BJ (cell line): Measurements from ENCODE around the gene TREH. TPM values are rescaled to one million over a fixed set of nuclear protein-coding genes. Genes with fewer than 3 reads are reported as not detected.

Source experiments
- CTCF ChIA-PET: fragments of 350-600 bp; formaldehyde crosslinking; extraction: SDS; loops from one replicate; lab custom pipeline; 2021; ENCODE audit warnings: antibody characterized with exemption, inconsistent platforms; lab: Yijun Ruan, JAX
- POLR2A ChIA-PET: fragments of 300-600 bp; sonication (Branson Sonifier 250); formaldehyde crosslinking; extraction: SDS; loops from one replicate; lab custom pipeline; 2021; ENCODE audit warnings: antibody characterized with exemption; lab: Charles Lee
- DNase-seq: peaks from one replicate; pipeline ENCODE4 v3.0.0-alpha.2; 2011; ENCODE audit warnings: low read depth
- H3K27me3 ChIP-seq: 2 replicates; pipeline ENCODE4 v1.6.0; 2011; ENCODE audit warnings: low read length; ENCODE audit not compliant: control insufficient read depth, insufficient read depth
- H3K36me3 ChIP-seq: 2 replicates; pipeline ENCODE4 v1.5.1; 2011; ENCODE audit warnings: low read length; ENCODE audit not compliant: control insufficient read depth, insufficient read depth
- H3K4me3 ChIP-seq: 2 replicates; pipeline ENCODE4 v1.5.1; 2011; ENCODE audit warnings: low read depth, mild to moderate bottlenecking, control low read depth, low read length
- polyA plus RNA-seq: library from polyadenylated mRNA; depleted of rRNA; stranded (reverse); fragments of >200 nt; gene quantifications from 2 replicates; pipeline ENCODE4 v1.2.3, GENCODE V29; 2011
- TF ChIP-seq, protein P1 (sequence below): IDR thresholded peaks from 2 replicates; pipeline ENCODE4 v1.5.1; 2011; ENCODE audit warnings: low read depth, mild to moderate bottlenecking, control low read depth, inconsistent platforms, low read length, moderate library complexity; ENCODE audit not compliant: insufficient read depth

Gene TREH
- polyA plus RNA-seq, 1 experiment: not detected

DNA sequence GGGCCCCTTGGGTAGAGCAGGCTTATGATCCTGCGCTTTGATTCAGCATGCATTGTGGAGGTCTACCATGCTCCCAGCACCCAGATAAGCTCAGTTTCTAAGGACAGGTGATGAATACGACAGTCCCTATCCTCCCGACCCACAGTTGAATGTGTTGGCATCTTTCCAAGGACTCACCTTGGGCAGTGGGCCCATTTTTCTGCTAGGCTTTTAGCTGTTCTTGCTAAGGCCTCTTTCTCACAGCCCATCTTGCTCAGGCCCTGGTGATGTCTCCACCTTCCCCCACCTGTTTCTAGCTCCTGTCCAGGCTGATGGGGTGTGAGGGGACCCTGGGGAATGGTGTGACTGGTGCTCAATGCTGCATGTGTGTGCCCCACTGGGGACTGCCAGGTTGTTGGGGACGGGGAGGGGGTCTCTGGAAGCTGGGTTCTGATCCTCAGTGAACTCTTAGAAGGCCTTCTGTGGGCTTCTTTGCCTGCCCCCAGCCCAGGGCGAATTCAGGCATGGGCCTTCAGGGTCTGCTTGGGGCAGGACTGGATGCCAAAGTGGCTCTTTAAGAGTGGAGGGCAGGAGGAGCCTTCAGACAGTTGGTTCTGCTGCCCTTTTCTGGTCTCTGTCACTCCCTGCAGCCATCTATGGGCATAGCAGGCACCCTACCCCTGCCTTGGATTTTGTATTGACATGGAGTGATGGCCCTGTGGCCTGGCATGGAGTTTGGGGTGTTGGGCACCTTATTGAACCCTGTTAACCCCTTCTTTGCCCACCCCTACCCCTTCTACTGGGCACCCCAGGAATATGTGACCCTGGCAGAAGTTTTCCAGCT lies 38.9 kb downstream of the TREH start:
- no peak overlapping the region for H3K4me3 ChIP-seq
- ChIA-PET POLR2A (no interaction called here), CTCF (interaction anchor here (1.1 to 1.8 kb wide), 3 partner anchors 16 to 46 kb away, joined by 5 to 6 read pairs (median 5); no protein-coding TSS in a partner anchor)
- TF ChIP-seq, protein P1, sequence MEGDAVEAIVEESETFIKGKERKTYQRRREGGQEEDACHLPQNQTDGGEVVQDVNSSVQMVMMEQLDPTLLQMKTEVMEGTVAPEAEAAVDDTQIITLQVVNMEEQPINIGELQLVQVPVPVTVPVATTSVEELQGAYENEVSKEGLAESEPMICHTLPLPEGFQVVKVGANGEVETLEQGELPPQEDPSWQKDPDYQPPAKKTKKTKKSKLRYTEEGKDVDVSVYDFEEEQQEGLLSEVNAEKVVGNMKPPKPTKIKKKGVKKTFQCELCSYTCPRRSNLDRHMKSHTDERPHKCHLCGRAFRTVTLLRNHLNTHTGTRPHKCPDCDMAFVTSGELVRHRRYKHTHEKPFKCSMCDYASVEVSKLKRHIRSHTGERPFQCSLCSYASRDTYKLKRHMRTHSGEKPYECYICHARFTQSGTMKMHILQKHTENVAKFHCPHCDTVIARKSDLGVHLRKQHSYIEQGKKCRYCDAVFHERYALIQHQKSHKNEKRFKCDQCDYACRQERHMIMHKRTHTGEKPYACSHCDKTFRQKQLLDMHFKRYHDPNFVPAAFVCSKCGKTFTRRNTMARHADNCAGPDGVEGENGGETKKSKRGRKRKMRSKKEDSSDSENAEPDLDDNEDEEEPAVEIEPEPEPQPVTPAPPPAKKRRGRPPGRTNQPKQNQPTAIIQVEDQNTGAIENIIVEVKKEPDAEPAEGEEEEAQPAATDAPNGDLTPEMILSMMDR: no peak
- no peaks in the 10 kb centered on the region for H3K27me3 ChIP-seq
- peaks cover 77% of the 10 kb centered on the region for H3K36me3 ChIP-seq
- no peak for DNase-seq

DNA sequence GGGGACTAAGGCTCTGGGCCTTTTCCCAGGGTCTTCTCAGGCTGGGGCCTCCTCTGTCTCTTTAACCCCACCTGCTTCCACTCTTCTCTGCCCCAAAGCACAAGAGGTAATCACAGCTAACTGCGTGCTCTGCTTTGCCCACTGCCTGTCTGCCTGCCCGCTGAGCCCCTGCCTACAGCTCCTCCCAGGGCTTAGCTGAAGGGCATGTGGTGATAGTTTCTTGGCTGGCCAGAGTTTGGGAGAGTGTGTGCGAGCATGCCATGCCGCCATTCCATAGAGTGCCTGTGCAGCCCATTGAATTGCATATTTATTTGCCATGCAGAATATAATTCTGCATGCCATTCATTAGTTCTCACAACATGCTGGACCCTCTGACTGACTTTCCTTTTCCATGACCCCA lies 39.6 kb downstream of the TREH start:
- Histone ChIP-seq H3K27me3 (no peaks in the 10 kb centered on the region), H3K36me3 (peaks cover 73% of the 10 kb centered on the region), H3K4me3 (no peak overlapping the region)
- POLR2A ChIA-PET: no interaction called here
- TF ChIP-seq, protein P1: no peak
- DNase-seq: no peak
- CTCF ChIA-PET: interaction anchor here (1.1 to 1.8 kb wide), 3 partner anchors 17 to 45 kb away, joined by 5 to 6 read pairs (median 5); no protein-coding TSS in a partner anchor

DNA sequence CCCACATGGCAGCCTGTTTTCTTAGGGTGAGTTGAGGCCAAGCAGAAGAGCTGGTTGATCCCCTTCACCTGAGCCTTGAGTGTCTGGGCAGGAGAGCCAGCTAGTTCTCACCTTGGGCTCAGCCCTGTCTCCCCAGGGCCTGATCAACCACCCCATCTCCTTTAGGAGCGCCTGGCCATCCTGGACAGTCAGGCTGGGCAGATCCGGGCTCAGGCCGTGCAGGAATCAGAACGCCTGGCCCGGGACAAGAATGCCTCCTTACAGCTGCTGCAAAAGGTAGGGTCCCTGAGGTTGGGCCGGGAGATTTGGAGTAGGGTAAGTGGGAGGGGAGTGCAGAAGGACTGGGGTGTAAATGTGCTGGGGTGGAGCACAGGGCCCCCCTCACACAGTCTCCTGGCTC lies 40.7 kb downstream of the TREH start:
- H3K27me3 ChIP-seq: no peaks in the 10 kb centered on the region
- ChIA-PET POLR2A (no interaction called here), CTCF (interaction anchor here (0.8 kb wide), 1 partner anchor 21 kb away, joined by 3 read pairs; no protein-coding TSS in a partner anchor)
- no peak for DNase-seq
- TF ChIP-seq, protein P1: no peak
- H3K4me3 ChIP-seq: no peak overlapping the region
- H3K36me3 ChIP-seq: peaks cover 63% of the 10 kb centered on the region

DNA sequence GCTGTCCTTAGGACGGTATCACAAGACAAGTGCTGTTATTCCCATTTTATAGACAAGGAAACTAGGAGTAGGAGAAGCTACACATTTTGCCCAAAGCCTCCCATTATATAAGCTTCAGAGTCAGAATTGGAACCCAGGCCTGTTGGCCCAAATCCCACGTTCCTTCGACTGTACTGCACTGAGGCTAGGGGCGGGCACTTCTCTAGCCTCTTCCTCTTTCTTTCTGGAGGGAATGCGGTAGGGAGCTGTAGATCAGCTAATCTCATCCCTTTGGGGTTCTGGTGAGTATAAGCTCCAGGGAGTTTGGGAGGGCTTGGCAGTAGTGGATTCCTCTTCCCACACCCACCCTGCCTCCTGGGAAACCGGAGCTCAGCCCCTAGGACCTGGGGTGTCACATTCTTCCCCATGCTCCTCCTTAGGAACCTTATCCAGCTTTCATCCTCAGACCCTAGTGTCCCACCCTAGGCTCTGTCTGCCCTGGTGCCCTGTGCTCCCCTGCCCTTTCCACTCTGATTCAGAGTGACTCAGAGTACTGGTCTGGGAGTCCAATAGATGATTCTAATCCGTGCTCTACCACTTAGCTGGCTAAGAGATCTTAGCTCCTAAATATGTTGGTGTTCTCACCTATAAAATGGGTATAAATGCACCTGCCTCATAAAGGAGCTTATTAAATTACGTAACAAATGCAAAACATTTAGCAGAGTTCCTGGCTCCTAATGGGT lies 42.7 kb downstream of the TREH start:
- POLR2A ChIA-PET: interaction anchor here (0.7 kb wide), 1 partner anchor 15 kb away, joined by 3 read pairs; no protein-coding TSS in a partner anchor

More for the DNA sequence above, 42.7 kb downstream of the TREH start:
- no peaks in the 10 kb centered on the region for H3K27me3 ChIP-seq
- H3K4me3 ChIP-seq: no peak overlapping the region
- peaks cover 58% of the 10 kb centered on the region for H3K36me3 ChIP-seq
- CTCF ChIA-PET: interaction anchor here (1.0 to 4.6 kb wide), 6 partner anchors 19 to 42 kb away, joined by 3 to 18 read pairs (median 6); no protein-coding TSS in a partner anchor
- DNase-seq: no peak
- TF ChIP-seq, protein P1: no peak
